ENCODE data around the gene PLEKHH3.

Gene PLEKHH3

DNA sequence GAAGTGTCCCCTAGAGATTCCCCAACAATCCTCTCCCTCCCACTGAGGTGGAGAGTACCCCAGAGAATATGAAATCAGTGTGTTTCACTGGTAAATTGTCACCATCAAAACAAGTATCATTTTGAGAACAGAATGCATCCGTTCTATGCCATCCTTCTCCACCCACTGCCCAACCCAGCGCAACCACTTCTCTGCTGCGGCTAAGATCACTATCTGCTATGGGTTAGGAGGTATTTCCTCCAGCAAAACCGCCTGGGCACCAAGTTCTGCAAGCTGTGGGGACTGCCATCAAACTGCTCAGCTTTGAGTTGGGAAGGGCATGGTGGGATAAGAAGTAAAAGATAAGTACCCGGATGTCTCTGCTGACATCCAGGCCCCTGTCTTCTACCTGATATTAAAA lies 29.9 kb upstream of the PLEKHH3 start:
- no peak overlapping the region for H3K4me3 ChIP-seq (ENCODE audit: control insufficient read depth, low read depth, low read length)
- DNase-seq (ENCODE audit: low read depth) = no peak
- TF ChIP-seq, protein P1, sequence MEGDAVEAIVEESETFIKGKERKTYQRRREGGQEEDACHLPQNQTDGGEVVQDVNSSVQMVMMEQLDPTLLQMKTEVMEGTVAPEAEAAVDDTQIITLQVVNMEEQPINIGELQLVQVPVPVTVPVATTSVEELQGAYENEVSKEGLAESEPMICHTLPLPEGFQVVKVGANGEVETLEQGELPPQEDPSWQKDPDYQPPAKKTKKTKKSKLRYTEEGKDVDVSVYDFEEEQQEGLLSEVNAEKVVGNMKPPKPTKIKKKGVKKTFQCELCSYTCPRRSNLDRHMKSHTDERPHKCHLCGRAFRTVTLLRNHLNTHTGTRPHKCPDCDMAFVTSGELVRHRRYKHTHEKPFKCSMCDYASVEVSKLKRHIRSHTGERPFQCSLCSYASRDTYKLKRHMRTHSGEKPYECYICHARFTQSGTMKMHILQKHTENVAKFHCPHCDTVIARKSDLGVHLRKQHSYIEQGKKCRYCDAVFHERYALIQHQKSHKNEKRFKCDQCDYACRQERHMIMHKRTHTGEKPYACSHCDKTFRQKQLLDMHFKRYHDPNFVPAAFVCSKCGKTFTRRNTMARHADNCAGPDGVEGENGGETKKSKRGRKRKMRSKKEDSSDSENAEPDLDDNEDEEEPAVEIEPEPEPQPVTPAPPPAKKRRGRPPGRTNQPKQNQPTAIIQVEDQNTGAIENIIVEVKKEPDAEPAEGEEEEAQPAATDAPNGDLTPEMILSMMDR (conservative IDR thresholded peaks at IDR 0.05; ENCODE audit: control insufficient read depth, insufficient read depth, low read depth, low read length) = no peak

DNA sequence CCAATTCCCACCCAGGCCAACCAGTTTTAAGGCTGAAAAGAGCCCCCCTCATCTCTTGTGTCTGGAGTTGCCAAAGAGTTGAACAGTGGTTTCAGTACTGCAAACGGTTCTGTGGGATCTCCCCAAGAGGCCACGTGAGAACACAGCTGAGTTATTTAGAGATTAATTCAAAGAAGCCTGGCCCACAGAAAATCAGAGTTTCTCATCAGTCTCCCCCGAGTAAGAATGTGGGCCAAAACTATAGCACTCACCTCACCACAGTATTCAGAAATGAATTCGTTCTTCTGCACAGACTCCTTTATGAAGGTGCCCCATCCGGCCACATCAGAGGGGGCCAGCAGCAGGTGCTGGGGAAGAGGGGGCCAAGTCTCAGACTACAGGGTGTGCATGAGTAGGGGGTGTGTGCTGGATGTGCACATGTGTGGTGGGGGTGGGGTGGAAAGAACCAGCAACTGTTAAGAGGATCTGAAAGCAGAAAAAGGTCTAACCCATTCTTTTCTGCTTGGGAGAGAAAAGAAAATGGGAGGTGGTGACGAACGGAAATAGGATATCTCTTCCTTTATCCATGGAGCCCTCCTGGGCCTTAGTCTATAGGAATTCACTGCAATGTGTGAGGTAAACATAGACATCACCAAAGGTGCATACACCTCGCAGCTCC lies 28.2 kb upstream of the PLEKHH3 start:
- no peak overlapping the region for H3K4me3 ChIP-seq (ENCODE audit: control insufficient read depth, low read depth, low read length)
- TF ChIP-seq, protein P1 (conservative IDR thresholded peaks at IDR 0.05; ENCODE audit: control insufficient read depth, insufficient read depth, low read depth, low read length) = no peak
- DNase-seq (ENCODE audit: low read depth) = no peak

GRCh38 chr17:42704490-42704836 lies 27.7 kb upstream of the PLEKHH3 start:
- DNase-seq (ENCODE audit: low read depth) = no peak
- no peak overlapping the region for H3K4me3 ChIP-seq (ENCODE audit: control insufficient read depth, low read depth, low read length)

DNA sequence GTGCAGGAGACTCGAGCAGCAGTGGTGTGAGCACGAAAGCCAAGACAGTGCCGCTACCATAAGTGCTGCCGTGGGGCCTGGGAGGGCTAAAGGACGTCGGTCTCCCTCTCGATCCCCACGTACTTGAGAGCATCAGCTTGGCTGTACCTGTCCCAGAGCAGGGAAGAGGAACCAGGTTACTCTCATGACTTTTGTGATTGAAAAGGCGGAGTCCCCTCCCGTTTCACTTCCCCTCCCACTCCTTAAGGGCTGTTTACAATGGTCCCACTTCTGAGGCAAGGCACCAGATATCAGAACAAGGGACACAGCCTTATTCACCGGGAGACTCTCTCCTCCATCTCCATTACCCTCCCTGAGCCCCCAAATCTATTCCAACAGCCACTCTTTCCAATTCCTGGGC lies 25.7 kb upstream of the PLEKHH3 start:
- no peak for DNase-seq (ENCODE audit: low read depth)
- no peak overlapping the region for H3K4me3 ChIP-seq (ENCODE audit: control insufficient read depth, low read depth, low read length)
- TF ChIP-seq, protein P1 (conservative IDR thresholded peaks at IDR 0.05; ENCODE audit: control insufficient read depth, insufficient read depth, low read depth, low read length) = no peak

More at GRCh38 chr17:42704490-42704836, 27.7 kb upstream of the PLEKHH3 start:
- TF ChIP-seq, protein P1 (conservative IDR thresholded peaks at IDR 0.05; ENCODE audit: control insufficient read depth, insufficient read depth, low read depth, low read length) = no peak

DNA sequence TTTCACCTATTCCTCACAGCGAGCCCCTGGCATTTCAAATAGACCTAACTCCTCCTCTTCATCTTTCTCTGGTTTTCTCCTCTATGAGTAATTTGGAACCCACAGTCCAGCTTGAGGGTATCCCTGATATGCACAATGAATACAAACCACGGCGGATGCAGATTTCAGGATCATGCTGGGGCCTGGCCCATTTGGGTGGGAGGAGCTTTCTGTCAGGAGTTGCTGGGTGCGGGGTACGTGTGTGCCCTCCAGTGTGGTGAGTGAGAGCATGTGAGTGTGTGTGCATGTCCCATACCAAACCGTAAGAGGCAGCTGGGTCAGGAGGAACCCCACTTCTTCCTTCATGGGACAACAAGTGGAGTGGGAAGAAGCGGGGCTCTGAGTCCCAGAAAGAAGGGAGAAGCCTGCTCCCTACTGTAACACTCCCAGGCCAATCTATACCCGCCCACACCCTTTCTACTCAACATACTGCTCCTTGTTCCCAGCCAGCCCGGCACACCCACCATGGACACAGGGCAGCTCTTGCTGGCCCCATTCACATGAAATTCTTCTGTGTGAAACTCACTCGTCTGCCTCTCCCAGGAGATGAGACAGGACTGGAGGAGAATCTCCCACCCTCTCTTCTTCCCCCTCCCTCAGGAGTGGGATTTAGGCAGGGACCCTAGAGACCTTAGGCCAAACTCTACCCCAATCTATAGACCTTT lies 23.9 kb upstream of the PLEKHH3 start:
- H3K4me3 ChIP-seq (ENCODE audit: control insufficient read depth, low read depth, low read length) = no peak overlapping the region
- TF ChIP-seq, protein P1 (conservative IDR thresholded peaks at IDR 0.05; ENCODE audit: control insufficient read depth, insufficient read depth, low read depth, low read length) = no peak
- no peak for DNase-seq (ENCODE audit: low read depth)

GRCh38 chr17:42699415-42699740 lies 22.6 kb upstream of the PLEKHH3 start:
- no peak for DNase-seq (ENCODE audit: low read depth)
- TF ChIP-seq, protein P1 (conservative IDR thresholded peaks at IDR 0.05; ENCODE audit: control insufficient read depth, insufficient read depth, low read depth, low read length) = no peak
- H3K4me3 ChIP-seq (ENCODE audit: control insufficient read depth, low read depth, low read length) = no peak overlapping the region

All from fibroblast of mammary gland (primary cell).